Measurements from ENCODE around the gene FZD4. TPM values are rescaled to one million over a fixed set of nuclear protein-coding genes. Genes with fewer than 3 reads are reported as not detected.

Gene FZD4
- polyA plus RNA-seq, 3 donors: 0.05 TPM; not detected in 2

DNA sequence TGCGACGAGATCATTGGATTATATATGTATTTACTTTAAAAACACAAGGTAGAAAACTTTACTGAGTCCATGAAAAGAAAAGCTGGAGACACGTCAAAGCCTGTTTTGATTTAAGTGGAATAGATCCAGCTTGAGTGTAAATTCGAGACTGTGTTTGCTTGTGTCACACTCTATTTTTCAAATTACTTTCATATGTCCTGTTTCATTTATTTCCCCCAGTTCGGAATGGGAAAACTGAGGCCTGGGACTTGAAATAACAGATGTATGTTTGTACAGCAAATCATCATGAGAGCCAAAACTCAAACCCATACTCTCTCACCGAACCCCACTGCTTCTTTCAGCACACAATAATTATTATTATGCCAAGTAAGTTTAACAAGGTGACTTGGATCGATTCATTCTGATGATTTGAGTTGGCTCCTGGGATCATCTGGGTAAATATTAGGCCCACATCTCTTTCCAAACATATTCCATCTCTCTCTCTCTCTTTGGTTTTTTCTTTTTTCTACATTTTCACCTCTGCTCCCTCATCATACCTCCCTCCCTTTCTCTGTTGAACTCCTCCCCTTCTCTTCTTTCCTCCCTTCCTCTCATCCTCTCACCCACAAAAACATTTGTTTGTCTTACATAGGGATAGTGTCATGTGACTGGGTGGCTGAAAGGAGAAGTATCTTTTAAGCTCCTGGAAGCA lies 21.2 kb downstream of the FZD4 start:
- Histone ChIP-seq H4K20me1 (ENCODE audit: insufficient read depth, low read length) (no peaks in the 10 kb centered on the region), H3K4me3 (replicated peaks in 1 of 3; ENCODE audit: low read depth in 2 of 3, low read length in 3 of 3) (no peak overlapping the region), H3K79me2 (ENCODE audit: insufficient read depth, low read length) (no peaks in the 10 kb centered on the region), H3K27ac (ENCODE audit: low read depth in 1 of 2, low read length in 2 of 2) (no peak overlapping the region), H3K9me3 (replicated peaks in 1 of 2; ENCODE audit: control insufficient read depth in 1 of 2, insufficient read depth in 1 of 2, low read length in 2 of 2) (no peaks in the 10 kb centered on the region), H3K4me2 (replicated peaks; ENCODE audit: extremely low read depth, low read length, poor library complexity, severe bottlenecking) (no peak overlapping the region), H3K27me3 (ENCODE audit: control insufficient read depth in 2 of 2, insufficient read depth in 2 of 2, low read length in 2 of 2) (no peaks in the 10 kb centered on the region), H3K4me1 (ENCODE audit: control insufficient read depth in 1 of 2, insufficient read depth in 2 of 2, low read length in 2 of 2) (no peaks in the 10 kb centered on the region), H3K36me3 (replicated peaks in 1 of 2; ENCODE audit: control insufficient read depth in 1 of 2, insufficient read depth in 2 of 2, low read length in 2 of 2) (no peaks in the 10 kb centered on the region), H2AFZ (ENCODE audit: insufficient read depth, low read depth, low read length, poor library complexity, severe bottlenecking) (no peak overlapping the region), H3K9ac (ENCODE audit: insufficient read depth, low read length, poor library complexity, severe bottlenecking) (no peak overlapping the region)
- H3K4me1 Mint-ChIP-seq: peaks cover 5% of the 10 kb centered on the region
- no peaks in the 10 kb centered on the region for H3K36me3 Mint-ChIP-seq
- intact Hi-C loops (cut with micrococcal nuclease): no loop called here
- no CpG with 5 or more reads among the region's 7 CpGs for whole genome bisulfite sequencing (ENCODE audit: insufficient coverage)
- TF ChIP-seq CTCF (IDR thresholded peaks at IDR 0.05): no peak
- H3K27ac Mint-ChIP-seq: no peak overlapping the region
- no peak for DNase-seq
- H3K27me3 Mint-ChIP-seq (ENCODE audit: low read depth in 3 of 3): peaks cover 0 to 1% (median 0%) of the 10 kb centered on the region in 3 donors
- H3K4me3 Mint-ChIP-seq: no peak overlapping the region
- H3K9me3 Mint-ChIP-seq: peaks cover 0 to 2% (median 0%) of the 10 kb centered on the region in 7 donors

GRCh38 chr11:86932924-86933875 lies 22.0 kb downstream of the FZD4 start:
- Mint-ChIP-seq H3K27me3 (ENCODE audit: low read depth in 3 of 3) (no peaks in the 10 kb centered on the region), H3K9me3 (peaks cover 0 to 2% (median 0%) of the 10 kb centered on the region in 7 donors), H3K27ac (no peak overlapping the region), H3K4me1 (peaks cover 5% of the 10 kb centered on the region), H3K4me3 (no peak overlapping the region), H3K36me3 (no peaks in the 10 kb centered on the region)
- Histone ChIP-seq H4K20me1 (ENCODE audit: insufficient read depth, low read length) (no peaks in the 10 kb centered on the region), H3K9ac (ENCODE audit: insufficient read depth, low read length, poor library complexity, severe bottlenecking) (no peak overlapping the region), H3K4me3 (replicated peaks in 1 of 3; ENCODE audit: low read depth in 2 of 3, low read length in 3 of 3) (no peak overlapping the region), H3K4me2 (replicated peaks; ENCODE audit: extremely low read depth, low read length, poor library complexity, severe bottlenecking) (no peak overlapping the region), H2AFZ (ENCODE audit: insufficient read depth, low read depth, low read length, poor library complexity, severe bottlenecking) (no peak overlapping the region), H3K36me3 (replicated peaks in 1 of 2; ENCODE audit: control insufficient read depth in 1 of 2, insufficient read depth in 2 of 2, low read length in 2 of 2) (no peaks in the 10 kb centered on the region), H3K4me1 (ENCODE audit: control insufficient read depth in 1 of 2, insufficient read depth in 2 of 2, low read length in 2 of 2) (no peaks in the 10 kb centered on the region), H3K27me3 (ENCODE audit: control insufficient read depth in 2 of 2, insufficient read depth in 2 of 2, low read length in 2 of 2) (no peaks in the 10 kb centered on the region), H3K9me3 (replicated peaks in 1 of 2; ENCODE audit: control insufficient read depth in 1 of 2, insufficient read depth in 1 of 2, low read length in 2 of 2) (no peaks in the 10 kb centered on the region), H3K27ac (ENCODE audit: low read depth in 1 of 2, low read length in 2 of 2) (no peak overlapping the region), H3K79me2 (ENCODE audit: insufficient read depth, low read length) (no peaks in the 10 kb centered on the region)
- TF ChIP-seq CTCF (IDR thresholded peaks at IDR 0.05): no peak
- intact Hi-C loops (cut with micrococcal nuclease): no loop called here
- DNase-seq: no peak
- WGBS (ENCODE audit: insufficient coverage): 100% methylated on average over 3 of the region's 11 CpGs
